Peyer's patch (tissue), 4 donors: Measurements from ENCODE around the gene CCDC175.

ENCODE experiments used
- POLR2A ChIP-seq, 2 donors: fragments of 450-650 bp; IDR thresholded peaks; one replicate each; pipeline ENCODE4 v1.5.1; 2017; ENCODE audit warnings: antibody characterized with exemption in 2 of 2, mild to moderate bottlenecking in 2 of 2, moderate library complexity in 2 of 2
- TF ChIP-seq, protein P1 (sequence below), 6 experiments: fragments of 450-650 bp in 4 of 6; fragments of 200-600 bp in 2 of 6; sonication (generic) in 1 of 6; IDR thresholded peaks; one replicate each; pipeline ENCODE4 v1.5.1; 2017 to 2019; ENCODE audit warnings: antibody characterized with exemption in 6 of 6, mild to moderate bottlenecking in 3 of 6, moderate library complexity in 1 of 6

DNA sequence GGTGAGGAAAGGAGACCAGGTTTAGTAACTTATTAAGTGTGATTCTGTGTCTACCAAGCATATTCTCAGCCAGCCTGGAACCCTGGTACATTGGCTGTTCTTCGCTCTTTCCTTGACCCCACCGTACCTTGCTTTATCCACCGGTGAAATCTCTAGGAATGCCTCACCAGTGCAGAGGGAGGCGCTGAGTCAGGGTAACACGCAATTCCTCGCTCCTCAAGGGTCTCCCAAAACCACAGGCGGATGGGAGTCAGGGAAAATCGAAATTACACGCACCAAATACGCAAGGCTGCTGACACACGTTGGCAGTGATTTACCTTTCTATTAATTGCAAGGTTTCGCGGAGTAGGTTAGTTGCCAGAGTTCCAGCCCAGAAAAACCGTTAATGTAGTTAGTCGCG, 93.2 kb downstream of the CCDC175 start:
- TF ChIP-seq, protein P1, sequence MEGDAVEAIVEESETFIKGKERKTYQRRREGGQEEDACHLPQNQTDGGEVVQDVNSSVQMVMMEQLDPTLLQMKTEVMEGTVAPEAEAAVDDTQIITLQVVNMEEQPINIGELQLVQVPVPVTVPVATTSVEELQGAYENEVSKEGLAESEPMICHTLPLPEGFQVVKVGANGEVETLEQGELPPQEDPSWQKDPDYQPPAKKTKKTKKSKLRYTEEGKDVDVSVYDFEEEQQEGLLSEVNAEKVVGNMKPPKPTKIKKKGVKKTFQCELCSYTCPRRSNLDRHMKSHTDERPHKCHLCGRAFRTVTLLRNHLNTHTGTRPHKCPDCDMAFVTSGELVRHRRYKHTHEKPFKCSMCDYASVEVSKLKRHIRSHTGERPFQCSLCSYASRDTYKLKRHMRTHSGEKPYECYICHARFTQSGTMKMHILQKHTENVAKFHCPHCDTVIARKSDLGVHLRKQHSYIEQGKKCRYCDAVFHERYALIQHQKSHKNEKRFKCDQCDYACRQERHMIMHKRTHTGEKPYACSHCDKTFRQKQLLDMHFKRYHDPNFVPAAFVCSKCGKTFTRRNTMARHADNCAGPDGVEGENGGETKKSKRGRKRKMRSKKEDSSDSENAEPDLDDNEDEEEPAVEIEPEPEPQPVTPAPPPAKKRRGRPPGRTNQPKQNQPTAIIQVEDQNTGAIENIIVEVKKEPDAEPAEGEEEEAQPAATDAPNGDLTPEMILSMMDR (IDR thresholded peaks at IDR 0.05), result no peak
- no peak for TF ChIP-seq POLR2A (IDR thresholded peaks at IDR 0.05)
